Mucosa of gallbladder (tissue), 1 donor: Measurements from ENCODE around the gene SIRT2. TPM values are rescaled to one million over a fixed set of nuclear protein-coding genes. Genes with fewer than 3 reads are reported as not detected.

ENCODE experiments used
- DNase-seq: peaks from one replicate; pipeline ENCODE4 v3.0.0-alpha.2; 2020; ENCODE audit warnings: low spot score
- total RNA-seq: library from RNA; stranded (reverse); gene quantifications from one replicate; pipeline ENCODE4 v1.2.1, GENCODE V29; 2021
- donor health status: DM: no; HTN: no; CAD: no.

Gene SIRT2
- total RNA-seq, 1 donor from 2014 or later: 63.0 TPM

GRCh38 chr19:38920602-38921419 is 21.4 kb upstream of the SIRT2 start:
- no peak for DNase-seq

GRCh38 chr19:38919837-38920601 is 20.6 kb upstream of the SIRT2 start:
- DNase-seq: no peak

- DNase-seq: no peak
Observed at GRCh38 chr19:38918526-38918925, 19.1 kb upstream of the SIRT2 start.

- no peak for DNase-seq
Observed at GRCh38 chr19:38917921-38918491, 18.6 kb upstream of the SIRT2 start.

- no peak for DNase-seq
Observed at GRCh38 chr19:38917516-38917915, 18.1 kb upstream of the SIRT2 start.

- no peak for DNase-seq
Observed at GRCh38 chr19:38915329-38916321, 16.2 kb upstream of the SIRT2 start.

- no peak for DNase-seq
Observed at GRCh38 chr19:38913958-38914357, 14.5 kb upstream of the SIRT2 start.

GRCh38 chr19:38912600-38913514 is 13.4 kb upstream of the SIRT2 start:
- no peak for DNase-seq

- no peak for DNase-seq
Observed at GRCh38 chr19:38911388-38912001, 12.1 kb upstream of the SIRT2 start.

- no peak for DNase-seq
Observed at GRCh38 chr19:38910488-38910887, 11.1 kb upstream of the SIRT2 start.

GRCh38 chr19:38908911-38909310 is 9.5 kb upstream of the SIRT2 start:
- DNase-seq: no peak

- no peak for DNase-seq
Observed at GRCh38 chr19:38907670-38908069, 8.3 kb upstream of the SIRT2 start.

GRCh38 chr19:38907227-38907626 is 7.8 kb upstream of the SIRT2 start:
- no peak for DNase-seq

- DNase-seq: no peak
Observed at GRCh38 chr19:38905620-38906019, 6.2 kb upstream of the SIRT2 start.

- DNase-seq: no peak
Observed at GRCh38 chr19:38904581-38905539, 5.4 kb upstream of the SIRT2 start.

GRCh38 chr19:38901683-38902082 is 2.3 kb upstream of the SIRT2 start:
- no peak for DNase-seq

GRCh38 chr19:38900743-38901190 is 1.3 kb upstream of the SIRT2 start:
- no peak for DNase-seq

- DNase-seq: no peak
Observed at GRCh38 chr19:38900202-38900629, 798 bp upstream of the SIRT2 start.
